ENCODE measurements around the gene PSG3.
"Not testable (repeated sequence)": the region's sequence is repeated elsewhere in the genome, so short reads cannot be mapped to it uniquely, and the experiment has no call there.

PSG3 gene

DNA sequence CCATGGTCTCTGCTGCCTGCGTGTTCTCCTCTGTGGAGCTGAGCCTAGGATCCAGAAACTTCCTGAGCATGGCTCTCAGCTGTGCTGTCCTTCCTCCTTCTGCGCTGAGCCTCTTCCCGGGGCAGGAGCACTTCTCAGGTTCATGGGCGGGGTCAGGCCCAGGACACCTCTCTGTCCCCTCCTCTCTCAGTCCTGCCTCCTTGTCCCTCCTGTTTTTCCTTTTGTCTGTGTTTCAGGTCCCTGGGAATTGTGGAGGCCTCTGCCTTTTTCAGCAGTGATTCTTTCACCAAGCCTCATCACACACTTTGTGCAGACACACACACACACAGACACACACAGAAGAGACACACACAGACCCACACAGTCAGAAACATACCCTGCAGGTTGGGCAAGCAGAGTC, at the start of gene PSG3:
PSG3 (minus strand) TSS at position 101 of the 400 bp plus-strand sequence; CDS start at position 4, 97 bp downstream.
- DNase-seq: not testable (repeated sequence)

DNA sequence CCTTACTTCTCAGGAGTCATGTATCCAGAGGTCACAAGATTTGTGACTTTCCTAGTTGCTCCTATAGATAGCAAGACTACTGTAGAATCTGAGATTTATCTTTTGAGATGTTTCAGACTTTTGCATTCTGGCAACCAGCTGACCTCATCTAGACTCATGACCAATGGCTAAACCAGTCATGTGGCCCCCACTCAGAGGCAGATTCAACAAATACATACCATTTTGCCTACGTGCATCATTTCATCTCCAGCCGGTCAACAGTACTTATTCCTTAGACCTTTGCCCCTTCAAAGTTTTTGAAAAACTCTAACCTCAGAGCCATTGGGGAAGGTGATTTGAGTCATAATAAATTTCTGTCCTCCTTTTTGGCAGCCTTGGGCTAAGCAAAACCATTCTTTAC, 48.5 kb upstream of the PSG3 start:
- not testable (repeated sequence) for DNase-seq

DNA sequence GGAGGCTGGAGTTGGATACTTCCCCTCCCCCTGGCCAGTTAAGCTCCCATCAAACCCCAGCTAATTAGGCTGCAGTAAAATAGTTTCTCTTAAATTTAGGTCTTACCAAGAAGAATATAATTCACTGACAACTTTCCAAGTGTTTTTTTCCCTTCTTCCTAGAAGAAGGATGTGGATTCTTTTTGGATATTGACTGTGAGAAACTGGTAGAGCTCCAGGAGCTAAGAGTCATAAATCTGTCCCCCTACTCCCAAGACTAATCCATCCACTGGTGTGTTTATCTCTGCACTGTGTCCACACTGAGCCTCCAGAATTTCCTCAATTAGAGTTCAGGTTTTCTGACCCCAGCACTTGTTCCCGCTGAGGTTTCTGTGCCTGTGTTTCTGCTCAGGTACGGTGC, 47.5 kb upstream of the PSG3 start:
- not testable (repeated sequence) for DNase-seq

DNA sequence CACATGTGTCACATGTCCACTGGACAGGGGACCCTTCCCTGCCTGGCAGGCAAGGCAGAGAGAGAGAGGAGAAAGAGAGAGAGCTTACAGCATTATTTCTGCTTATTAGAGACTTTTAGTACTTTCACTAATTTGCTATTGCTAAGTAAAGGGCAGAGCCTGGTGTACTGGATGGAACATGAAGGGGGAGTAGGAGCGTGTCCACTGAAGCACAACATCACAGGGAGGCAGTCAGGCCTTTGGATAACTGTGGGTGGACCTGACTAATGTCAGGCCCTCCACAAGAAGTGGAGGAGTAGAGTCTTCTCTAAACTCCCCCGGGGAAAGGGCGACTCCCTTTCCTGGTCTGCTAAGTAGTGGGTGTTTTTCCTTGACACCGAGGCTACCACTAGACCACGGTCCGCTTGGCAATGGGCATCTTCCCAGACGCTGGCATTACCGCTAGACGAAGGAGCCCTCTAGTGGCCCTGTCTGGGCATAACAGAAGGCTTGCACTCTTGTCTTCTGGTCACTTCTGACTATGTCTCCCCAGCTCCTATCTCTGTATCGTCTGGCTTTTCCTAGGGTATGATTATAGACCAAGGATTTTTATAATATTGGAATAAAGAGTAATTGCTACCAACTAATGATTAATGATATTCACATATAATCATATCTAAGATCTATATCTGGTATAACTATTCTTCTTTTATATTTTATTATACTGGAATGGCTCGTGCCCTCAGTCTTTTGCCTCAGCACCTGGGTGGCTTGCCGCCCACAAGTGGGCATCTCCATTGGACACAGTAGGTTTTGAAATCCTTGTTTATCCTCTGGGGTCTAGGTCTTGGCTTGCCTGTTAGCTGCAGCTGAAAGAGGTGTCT, 36.7 kb upstream of the PSG3 start:
- peak; percentile 6 to 61 for DNase-seq

DNA sequence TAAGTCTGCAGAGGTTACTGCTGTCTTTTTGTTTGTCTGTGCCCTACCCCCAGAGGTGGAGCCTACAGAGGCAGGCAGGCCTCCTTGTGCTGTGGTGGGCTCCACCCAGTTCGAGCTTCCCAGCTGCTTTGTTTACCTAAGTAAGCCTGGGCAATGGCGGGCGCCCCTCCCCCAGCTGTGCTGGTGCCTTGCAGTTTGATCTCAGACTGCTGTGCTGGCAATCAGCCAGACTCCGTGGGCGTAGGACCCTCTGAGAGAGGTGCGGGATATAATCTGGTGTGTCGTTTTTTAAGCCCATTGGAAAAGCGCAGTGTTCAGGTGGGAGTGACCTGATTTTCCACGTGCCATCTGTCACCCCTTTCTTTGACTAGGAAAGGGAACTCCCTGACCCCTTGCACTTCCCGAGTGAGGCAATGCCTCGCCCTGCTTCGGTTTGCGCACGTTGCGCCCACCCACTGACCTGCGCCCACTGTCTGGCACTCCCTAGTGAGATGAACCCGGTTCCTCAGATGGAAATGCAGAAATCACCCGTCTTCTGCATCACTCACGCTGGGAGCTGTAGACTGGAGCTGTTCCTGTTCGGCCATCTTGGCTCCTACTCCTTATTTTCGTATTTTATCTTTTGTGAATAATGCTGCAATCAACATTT, 34.4 kb upstream of the PSG3 start:
- not testable (repeated sequence) for DNase-seq

GRCh38 chr19:42767319-42767718, 27.0 kb upstream of the PSG3 start:
- not testable (repeated sequence) for DNase-seq

- not testable (repeated sequence) for DNase-seq
These were observed 26.6 kb upstream of the PSG3 start for GRCh38 chr19:42766871-42767270.

DNA sequence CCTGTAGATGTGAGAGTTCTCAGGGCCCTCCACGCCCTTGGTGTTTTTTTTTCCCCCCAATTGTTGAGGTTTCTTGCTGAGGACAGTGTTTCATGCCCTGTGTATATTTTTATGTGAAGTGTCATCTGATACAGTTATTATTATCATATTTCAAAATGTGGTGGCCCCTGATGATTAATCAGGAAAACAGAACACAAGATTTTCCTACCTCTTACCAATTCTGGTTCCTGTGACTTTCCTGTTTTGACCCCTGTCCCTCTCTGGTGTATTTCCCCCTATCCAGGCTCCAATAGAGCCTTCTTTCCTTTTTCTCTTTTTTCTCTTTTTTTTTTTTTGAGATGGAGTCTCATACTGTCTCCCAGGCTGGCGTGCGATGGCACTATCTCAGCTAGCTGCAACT, 24.6 kb upstream of the PSG3 start:
- DNase-seq: no peak

DNA sequence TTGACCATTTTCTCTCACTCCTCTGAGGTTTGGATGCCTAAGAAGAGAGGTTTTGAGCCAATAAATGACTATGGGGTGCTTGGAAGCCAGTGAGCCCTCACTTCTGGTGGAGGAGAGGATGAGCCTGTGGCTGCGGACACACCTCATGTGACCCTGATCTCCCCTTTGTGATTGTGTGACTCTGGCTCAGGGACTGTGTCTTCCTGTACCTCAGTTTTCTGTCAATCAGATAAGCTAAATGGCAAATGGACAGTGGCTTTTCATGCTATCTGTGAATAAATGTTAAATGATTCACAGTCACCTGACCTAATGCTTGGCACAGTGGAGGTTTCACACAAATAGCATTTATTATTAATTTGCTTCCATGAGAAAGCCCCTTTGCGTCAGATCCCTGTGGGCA, 22.5 kb upstream of the PSG3 start:
- DNase-seq: no peak

DNA sequence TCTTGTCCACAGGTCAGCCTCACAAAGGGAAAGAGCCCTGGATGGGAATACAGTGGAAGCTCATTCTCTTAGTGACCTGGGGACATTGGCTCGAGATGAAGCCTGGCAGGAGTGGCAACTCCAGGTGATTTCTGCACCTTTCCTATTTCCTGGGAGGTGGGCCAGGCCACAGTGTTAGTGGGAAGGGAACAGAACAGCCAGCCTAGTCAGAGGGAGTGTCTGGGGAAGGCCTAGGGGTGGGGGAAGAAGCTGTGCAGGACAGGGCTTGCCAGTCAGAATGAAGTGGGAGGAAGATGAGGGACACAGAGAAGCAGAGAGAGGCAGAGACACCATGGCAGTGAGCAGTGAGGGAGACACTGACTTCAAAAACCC, 21.6 kb upstream of the PSG3 start:
- not testable (repeated sequence) for DNase-seq

DNA sequence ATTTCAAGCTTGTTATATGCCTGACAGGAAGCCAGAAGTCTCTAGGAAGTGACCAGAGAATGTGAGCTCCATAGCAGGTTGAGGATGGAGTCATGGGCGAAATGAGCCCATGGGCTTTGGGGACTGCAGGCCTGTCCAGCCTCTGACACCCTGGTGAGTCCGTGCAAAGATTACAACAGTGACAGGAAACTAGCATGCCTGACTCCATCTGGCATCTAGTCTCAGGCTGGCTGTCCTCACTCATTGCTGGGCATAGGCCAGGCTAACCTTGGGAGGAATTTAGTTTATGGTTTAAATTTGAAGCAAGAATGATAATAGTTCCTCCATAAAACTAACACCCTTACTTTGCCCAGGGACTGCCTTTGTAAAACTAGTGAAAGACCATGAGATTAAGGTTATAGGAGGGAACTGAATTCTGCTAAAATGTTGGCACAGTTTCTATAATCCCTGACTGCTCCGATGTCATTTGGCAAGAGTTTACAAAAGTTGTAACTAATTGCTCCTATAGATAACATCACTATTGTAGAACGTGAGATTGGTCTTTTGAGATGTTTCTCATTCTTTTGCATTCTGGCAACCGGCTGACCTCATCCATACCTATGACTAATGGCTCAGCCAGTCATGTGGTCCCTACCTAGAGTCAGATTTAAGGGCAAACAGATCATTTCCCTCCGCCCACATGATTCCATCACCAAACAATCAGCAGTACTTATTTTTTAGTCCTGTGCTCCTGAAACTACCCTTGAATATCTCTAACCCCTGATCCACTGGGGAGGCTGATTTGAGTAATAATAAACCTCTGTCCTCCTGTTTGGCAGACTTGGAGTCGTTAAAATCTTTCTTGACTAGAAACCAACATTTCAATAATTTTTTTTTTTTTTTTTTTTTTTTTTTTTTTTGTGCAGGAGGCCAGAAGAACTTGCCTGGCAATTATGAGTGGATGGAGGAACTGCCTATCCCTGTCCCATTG, 21.0 kb upstream of the PSG3 start:
- DNase-seq: not testable (repeated sequence)

DNA sequence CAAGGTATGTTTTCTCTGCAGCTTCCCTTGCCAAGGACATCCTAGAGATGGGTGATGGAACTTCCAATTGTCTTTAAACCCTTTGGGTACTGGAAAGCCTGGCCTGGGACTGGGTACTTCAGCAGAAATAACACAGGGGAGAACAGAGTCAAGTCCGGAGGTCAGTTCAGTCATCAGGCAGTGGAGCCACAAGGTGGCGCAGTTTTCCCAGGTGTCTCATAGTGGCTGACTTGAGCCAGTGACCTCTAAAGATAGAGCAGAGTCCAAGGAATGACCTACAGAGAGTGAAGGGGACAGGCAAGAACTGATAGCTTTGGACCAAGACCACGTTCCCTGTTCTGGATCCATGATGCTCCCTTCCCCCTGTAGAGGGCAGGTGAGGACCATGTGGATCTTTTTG, 18.4 kb upstream of the PSG3 start:
- not testable (repeated sequence) for DNase-seq

- not testable (repeated sequence) for DNase-seq
These were observed 12.0 kb upstream of the PSG3 start for GRCh38 chr19:42752246-42752645.

- peak in 1 of 2 donors; percentile 4 for DNase-seq
These were observed 1.7 kb upstream of the PSG3 start for GRCh38 chr19:42741726-42742607.

- DNase-seq: not testable (repeated sequence)
These were observed 2.7 kb downstream of the PSG3 start for GRCh38 chr19:42737581-42738011.

DNA sequence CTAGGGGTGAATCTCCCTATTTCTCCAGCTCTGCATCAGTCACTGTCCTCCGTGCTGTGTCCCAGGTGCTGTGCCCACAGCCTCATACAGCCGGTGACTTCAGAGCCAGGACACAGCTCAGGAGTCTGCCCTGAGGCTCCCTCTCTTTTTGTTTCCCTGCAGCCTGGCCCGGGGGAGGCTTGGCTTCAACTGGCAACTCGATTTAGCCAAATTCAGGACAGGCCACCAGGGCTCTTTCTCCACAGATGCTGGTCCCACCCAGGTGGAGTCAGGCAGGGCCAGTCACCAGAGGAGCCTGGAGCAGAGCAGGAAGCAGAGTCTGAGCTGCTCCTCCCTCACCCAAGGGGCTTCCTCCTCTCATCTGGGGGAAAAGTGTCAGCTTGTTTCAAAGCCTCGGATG, 11.9 kb downstream of the PSG3 start:
- DNase-seq: not testable (repeated sequence)

DNA sequence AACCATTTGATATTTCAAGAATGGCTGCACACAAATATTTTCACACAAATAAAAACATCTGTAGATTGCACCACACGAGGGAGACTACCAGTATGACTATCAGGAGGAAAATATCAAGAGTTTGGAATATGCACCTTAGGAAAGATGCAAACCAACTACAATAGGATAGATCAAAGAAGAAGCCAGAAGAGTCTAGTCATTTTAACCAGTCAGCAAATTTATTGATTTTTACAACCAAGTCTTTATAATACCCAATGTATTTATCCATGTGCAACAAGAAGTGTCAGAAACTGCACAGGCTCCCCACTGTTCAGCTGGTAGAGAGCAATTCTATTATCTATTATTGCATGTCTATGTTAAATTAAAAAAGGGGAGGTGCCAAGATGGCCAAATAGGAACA, 26.3 kb downstream of the PSG3 start:
- DNase-seq: not testable (repeated sequence)

DNA sequence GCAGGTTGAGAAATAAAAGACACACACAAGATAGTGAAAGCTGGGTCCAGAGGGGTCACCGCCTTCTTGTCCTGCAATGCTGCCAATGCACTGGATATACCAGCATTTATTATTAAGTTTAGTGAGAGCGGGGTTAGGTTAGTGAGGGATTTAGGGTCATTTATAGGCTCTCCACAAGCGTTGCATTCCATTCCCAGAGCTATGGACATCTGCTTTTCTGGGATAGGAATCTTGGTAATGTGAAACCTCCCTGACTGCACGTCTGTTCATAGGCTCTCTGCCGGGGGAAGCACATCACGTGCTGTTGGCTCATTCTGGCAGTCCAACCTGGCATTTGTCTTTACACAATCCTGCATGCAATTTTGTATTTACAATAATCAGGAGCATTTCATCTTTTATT, 27.5 kb downstream of the PSG3 start:
- not testable (repeated sequence) for DNase-seq

- DNase-seq: not testable (repeated sequence)
These were observed 29.3 kb downstream of the PSG3 start for GRCh38 chr19:42710986-42711385.

DNA sequence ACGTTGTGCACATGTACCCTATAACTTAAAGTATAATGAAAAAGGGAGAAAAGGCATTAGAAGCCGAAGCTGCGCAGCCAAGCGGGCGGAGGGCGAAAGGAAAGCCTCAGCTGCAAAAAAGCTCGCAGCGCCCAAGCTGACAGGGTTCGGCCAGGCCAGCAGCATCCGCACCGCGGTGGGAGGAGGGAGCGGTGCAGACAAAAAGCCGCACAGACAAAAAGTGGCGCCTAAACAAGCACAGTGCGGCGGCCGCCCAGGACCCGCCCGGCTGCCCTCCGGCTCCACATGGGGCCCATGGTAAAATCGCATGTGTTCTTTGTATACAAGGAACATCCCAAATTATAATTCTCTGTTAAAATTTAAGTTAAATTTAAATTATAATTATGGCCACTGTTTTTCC, 42.4 kb downstream of the PSG3 start:
- DNase-seq: no peak

DNA sequence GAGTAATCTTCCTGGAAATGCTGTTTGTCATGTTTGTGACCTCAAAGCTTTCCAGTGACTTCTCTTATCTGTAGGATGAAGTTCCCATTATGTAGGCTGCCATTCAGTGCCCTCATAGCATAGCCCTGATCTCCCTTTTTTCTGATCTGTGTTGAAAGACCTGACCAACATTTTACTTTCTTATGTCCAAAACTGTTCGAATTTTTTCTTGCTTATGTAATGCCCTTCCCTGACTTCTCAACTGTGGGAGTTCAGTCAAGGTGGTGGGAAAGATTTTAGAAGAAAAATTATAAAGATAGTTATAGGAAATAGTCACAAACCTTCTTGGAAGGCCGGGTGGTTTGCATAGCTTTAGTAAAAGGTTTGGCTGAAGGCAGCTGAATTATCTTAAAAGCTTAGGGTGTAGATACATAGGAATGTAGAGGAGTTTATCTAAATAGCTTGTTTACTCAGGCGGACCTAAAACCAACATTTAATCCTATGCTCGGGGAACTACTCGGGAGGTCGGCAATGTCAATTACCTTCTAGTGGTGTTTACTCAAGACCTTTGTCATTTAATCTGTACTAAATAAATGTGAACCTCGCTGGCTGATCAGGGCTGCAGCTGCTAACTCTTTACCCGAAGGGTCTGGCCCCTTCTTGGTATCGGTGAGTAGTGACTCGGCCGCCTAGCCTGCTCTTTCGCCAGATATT, 44.3 kb downstream of the PSG3 start:
- peak; percentile 2 to 4 for DNase-seq

Measured in inflammatory macrophage treated with lipopolysaccharide for 1 hour (primary cell).